Activated CD8-positive, alpha-beta T cell treated with anti-CD3 and anti-CD28 coated beads for 36 hours (primary cell): Measurements from ENCODE around the gene NOS2. TPM values are rescaled to one million over a fixed set of nuclear protein-coding genes. Genes with fewer than 3 reads are reported as not detected.
A peak's percentile ranks its signal among the peaks of the same experiment; 100 is the strongest.

Source experiments
- ATAC-seq: fragments of 200-7000 bp; cut with Tn5 transposase; one replicate; pipeline ENCODE4 v1.10.0; 2021; ENCODE audit warnings: mild to moderate bottlenecking, moderate library complexity
- CTCF ChIA-PET: fragments of 350-600 bp; sonication (Branson Sonifier 250); formaldehyde crosslinking; loops from one replicate; lab custom pipeline; 2021; ENCODE audit warnings: antibody characterized with exemption; lab: Charles Lee
- POLR2A ChIA-PET: fragments of 350-600 bp; sonication (Branson Sonifier 250); formaldehyde crosslinking; loops from one replicate; lab custom pipeline; 2021; ENCODE audit warnings: antibody characterized with exemption; lab: Charles Lee
- DNase-seq: peaks from one replicate; pipeline ENCODE4 v3.0.0-alpha.2; 2020
- H3K27ac Mint-ChIP-seq: one replicate; pipeline ENCODE4 v1.8.0; 2021; ENCODE audit warnings: mild to moderate bottlenecking, mixed read lengths
- H3K27me3 Mint-ChIP-seq: one replicate; pipeline ENCODE4 v1.8.0; 2021; ENCODE audit warnings: mixed read lengths
- H3K36me3 Mint-ChIP-seq: one replicate; pipeline ENCODE4 v1.8.0; 2021; ENCODE audit warnings: low read depth, mixed read lengths
- H3K4me1 Mint-ChIP-seq: one replicate; pipeline ENCODE4 v1.8.0; 2021; ENCODE audit warnings: low read depth, mixed read lengths
- H3K4me3 Mint-ChIP-seq: one replicate; pipeline ENCODE4 v1.8.0; 2021; ENCODE audit warnings: mild to moderate bottlenecking, moderate library complexity, mixed read lengths
- H3K9me3 Mint-ChIP-seq: one replicate; pipeline ENCODE4 v1.8.0; 2021; ENCODE audit warnings: mixed read lengths
- intact Hi-C: fragments of 100-400 bp; cut with micrococcal nuclease; formaldehyde crosslinking; loops from one replicate; pipeline ENCODE4 v1.10.0; 2022
- total RNA-seq, 2 experiments: library from RNA; stranded (reverse); gene quantifications; one replicate each; pipeline ENCODE4 v1.2.3, GENCODE V29; 2021
- TF ChIP-seq, protein P1 (sequence below): fragments of 200-600 bp; IDR thresholded peaks from one replicate; pipeline ENCODE4 v1.8.0; 2022; ENCODE audit warnings: antibody characterized with exemption, mild to moderate bottlenecking

NOS2 gene
- total RNA-seq, 2 experiments from 2014 or later: not detected

DNA sequence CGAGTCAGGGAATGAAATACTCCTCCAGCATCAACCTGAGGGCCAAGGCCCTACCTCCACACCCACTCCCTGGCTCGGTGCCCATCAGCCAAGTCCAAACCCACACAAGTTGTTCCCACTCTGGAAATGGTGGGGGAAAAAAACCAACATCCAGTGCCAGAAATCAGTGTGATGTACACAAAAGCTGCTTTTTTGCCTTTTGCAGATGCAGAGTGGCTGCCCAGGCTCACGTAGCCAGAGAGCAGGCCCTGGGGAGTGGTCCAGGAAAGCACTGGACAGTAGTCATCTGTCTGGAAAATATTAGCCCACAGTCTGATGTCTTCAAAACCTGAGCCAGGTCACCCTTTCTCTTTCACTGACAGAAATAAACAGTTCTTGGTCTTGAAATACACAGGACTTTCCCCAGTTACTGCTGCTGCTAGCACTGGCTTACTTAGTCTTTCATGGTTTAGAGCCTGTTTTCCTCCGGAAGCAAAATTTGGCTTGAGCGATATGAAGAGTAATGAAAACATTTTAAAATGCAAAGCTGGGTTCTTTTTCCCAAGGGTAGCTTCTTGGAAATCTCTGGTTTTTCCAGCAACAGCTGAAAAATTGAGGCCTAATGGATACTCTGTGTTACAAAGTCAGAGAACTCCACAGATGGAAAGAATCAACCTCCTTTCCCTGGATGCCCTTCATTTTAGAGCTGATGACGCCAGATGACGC, 18.2 kb upstream of the NOS2 start:
- no peak for ATAC-seq
- ChIA-PET POLR2A (interaction anchor here (0.9 to 1.4 kb wide), 3 partner anchors 8 to 14 kb away, joined by 3 to 5 read pairs (median 3); no protein-coding TSS in a partner anchor), CTCF (interaction anchor here (0.7 to 2.5 kb wide), 4 partner anchors 10 to 62 kb away, joined by 3 to 9 read pairs (median 4); no protein-coding TSS in a partner anchor)
- H3K9me3 Mint-ChIP-seq: peaks cover 20% of the 10 kb centered on the region
- DNase-seq: no peak
- intact Hi-C loops: no loop called here
- TF ChIP-seq, protein P1, sequence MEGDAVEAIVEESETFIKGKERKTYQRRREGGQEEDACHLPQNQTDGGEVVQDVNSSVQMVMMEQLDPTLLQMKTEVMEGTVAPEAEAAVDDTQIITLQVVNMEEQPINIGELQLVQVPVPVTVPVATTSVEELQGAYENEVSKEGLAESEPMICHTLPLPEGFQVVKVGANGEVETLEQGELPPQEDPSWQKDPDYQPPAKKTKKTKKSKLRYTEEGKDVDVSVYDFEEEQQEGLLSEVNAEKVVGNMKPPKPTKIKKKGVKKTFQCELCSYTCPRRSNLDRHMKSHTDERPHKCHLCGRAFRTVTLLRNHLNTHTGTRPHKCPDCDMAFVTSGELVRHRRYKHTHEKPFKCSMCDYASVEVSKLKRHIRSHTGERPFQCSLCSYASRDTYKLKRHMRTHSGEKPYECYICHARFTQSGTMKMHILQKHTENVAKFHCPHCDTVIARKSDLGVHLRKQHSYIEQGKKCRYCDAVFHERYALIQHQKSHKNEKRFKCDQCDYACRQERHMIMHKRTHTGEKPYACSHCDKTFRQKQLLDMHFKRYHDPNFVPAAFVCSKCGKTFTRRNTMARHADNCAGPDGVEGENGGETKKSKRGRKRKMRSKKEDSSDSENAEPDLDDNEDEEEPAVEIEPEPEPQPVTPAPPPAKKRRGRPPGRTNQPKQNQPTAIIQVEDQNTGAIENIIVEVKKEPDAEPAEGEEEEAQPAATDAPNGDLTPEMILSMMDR: no peak
- H3K27me3 Mint-ChIP-seq: no peaks in the 10 kb centered on the region
- no peak overlapping the region for H3K27ac Mint-ChIP-seq
- peaks cover 1% of the 10 kb centered on the region for H3K36me3 Mint-ChIP-seq
- no peak overlapping the region for H3K4me3 Mint-ChIP-seq
- no peaks in the 10 kb centered on the region for H3K4me1 Mint-ChIP-seq

DNA sequence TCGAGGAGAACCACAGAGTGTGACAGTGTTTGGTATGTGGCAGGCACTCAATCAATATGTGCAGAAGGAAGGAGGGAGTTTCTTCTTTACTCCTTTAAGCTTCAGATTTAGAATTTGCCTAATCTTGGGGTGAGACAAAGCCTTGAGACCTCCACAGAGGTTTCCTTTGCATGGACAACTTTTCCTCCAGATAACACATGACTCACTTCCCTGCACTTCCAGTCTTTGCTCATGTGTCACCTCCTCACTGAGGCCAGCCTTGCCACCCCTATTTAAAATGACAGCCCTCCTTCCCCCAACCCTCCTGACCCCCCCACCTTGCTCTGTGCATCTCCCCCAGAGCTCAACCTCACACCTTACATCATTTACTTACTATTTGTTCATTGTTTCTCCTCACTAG, 17.4 kb upstream of the NOS2 start:
- POLR2A ChIA-PET: interaction anchor here (0.8 kb wide), 1 partner anchor 9 kb away, joined by 3 read pairs; no protein-coding TSS in a partner anchor

GRCh38 chr17:27816946-27817345, 16.6 kb upstream of the NOS2 start:
- TF ChIP-seq, protein P1: no peak
- Mint-ChIP-seq H3K4me1 (no peaks in the 10 kb centered on the region), H3K9me3 (peaks cover 12% of the 10 kb centered on the region), H3K27me3 (no peaks in the 10 kb centered on the region), H3K27ac (no peak overlapping the region), H3K36me3 (peaks cover 1% of the 10 kb centered on the region), H3K4me3 (no peak overlapping the region)
- ATAC-seq (no peak), DNase-seq (no peak)
- CTCF ChIA-PET: no interaction called here
- intact Hi-C loops: no loop called here
- POLR2A ChIA-PET: interaction anchor here (0.8 kb wide), 1 partner anchor 9 kb away, joined by 3 read pairs; no protein-coding TSS in a partner anchor

More for the DNA sequence above, 17.4 kb upstream of the NOS2 start:
- no peaks in the 10 kb centered on the region for H3K4me1 Mint-ChIP-seq
- H3K27ac Mint-ChIP-seq: no peak overlapping the region
- peaks cover 17% of the 10 kb centered on the region for H3K9me3 Mint-ChIP-seq
- no peaks in the 10 kb centered on the region for H3K27me3 Mint-ChIP-seq
- peaks cover 1% of the 10 kb centered on the region for H3K36me3 Mint-ChIP-seq
- no peak for ATAC-seq
- TF ChIP-seq, protein P1: no peak
- DNase-seq: no peak
- intact Hi-C loops: no loop called here
- CTCF ChIA-PET: interaction anchor here (1.4 to 1.6 kb wide), 2 partner anchors 10 to 26 kb away, joined by 3 to 5 read pairs; no protein-coding TSS in a partner anchor
- H3K4me3 Mint-ChIP-seq: no peak overlapping the region

DNA sequence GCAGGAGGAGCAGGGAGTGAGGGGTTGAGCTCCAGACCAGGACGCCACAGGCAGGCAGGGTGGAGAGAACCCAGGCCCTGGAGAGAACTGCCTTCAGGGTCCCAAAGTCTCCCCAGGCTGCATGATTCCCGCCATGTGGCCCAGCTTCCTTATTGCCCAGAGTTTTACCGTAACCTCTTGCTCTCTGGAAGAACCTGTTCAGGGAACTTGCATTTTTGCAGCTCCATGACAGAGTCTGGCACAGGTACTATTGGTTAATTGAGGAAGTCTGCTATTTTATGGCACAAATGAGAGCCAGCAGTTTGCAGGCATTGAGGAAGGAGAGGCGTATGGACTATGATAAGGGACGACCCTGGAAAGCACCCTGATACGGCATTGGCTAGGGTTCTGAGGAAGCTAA, 11.6 kb upstream of the NOS2 start:
- ChIA-PET POLR2A (no interaction called here), CTCF (interaction anchor here (1.8 to 18.3 kb wide), 3 partner anchors 12 to 68 kb away, joined by 3 to 601 read pairs (median 8); no protein-coding TSS in a partner anchor)
- no peaks in the 10 kb centered on the region for H3K27me3 Mint-ChIP-seq
- DNase-seq: no peak
- H3K9me3 Mint-ChIP-seq: peaks cover 2% of the 10 kb centered on the region
- H3K4me1 Mint-ChIP-seq: peaks cover 40% of the 10 kb centered on the region
- no peaks in the 10 kb centered on the region for H3K36me3 Mint-ChIP-seq
- H3K4me3 Mint-ChIP-seq: no peak overlapping the region
- ATAC-seq: no peak
- H3K27ac Mint-ChIP-seq: peak overlapping the region; percentile 0
- intact Hi-C loops: loop anchor here (5.0 kb wide), 1 partner anchor 50 kb away; no protein-coding TSS in a partner anchor
- TF ChIP-seq, protein P1: no peak
